Prostate gland (tissue), 2 donors: ENCODE measurements around the gene AMPH. TPM values are rescaled to one million over a fixed set of nuclear protein-coding genes. Genes with fewer than 3 reads are reported as not detected.

Experiments used
- DNase-seq: peaks from one replicate; pipeline ENCODE4 v3.0.0-alpha.2; 2019; ENCODE audit warnings: low spot score
- H3K27ac ChIP-seq, 2 donors: fragments of 200-600 bp; sonication (generic); 2 replicates each; pipeline ENCODE4 v1.5.1; 2017 to 2019
- H3K27me3 ChIP-seq: fragments of 200-600 bp; sonication (generic); replicated peaks from 2 replicates; pipeline ENCODE4 v1.5.1; 2019; ENCODE audit not compliant: insufficient read depth
- H3K36me3 ChIP-seq, 2 donors: fragments of 200-600 bp; sonication (generic); 1 replicate in 1 of 2; 2 replicates in 1 of 2; pipeline versions ENCODE4 v1.5.1 to v1.8.1; 2017 to 2019
- H3K4me1 ChIP-seq: fragments of 200-600 bp; sonication (generic); replicated peaks from 2 replicates; pipeline ENCODE4 v1.5.1; 2019
- H3K4me3 ChIP-seq, 2 donors: fragments of 200-600 bp; sonication (generic); 2 replicates each; pipeline ENCODE4 v1.5.1; 2017 to 2019
- H3K9me3 ChIP-seq: fragments of 200-600 bp; sonication (generic); 2 replicates; pipeline ENCODE4 v1.5.1; 2017
- CTCF ChIP-seq, 4 experiments: fragments of 200-600 bp in 2 of 4; fragments of 450-650 bp in 2 of 4; sonication (generic) in 2 of 4; IDR thresholded peaks; 1 replicate in 3 of 4; 2 replicates in 1 of 4; pipeline ENCODE4 v1.5.1; 2016 to 2019; ENCODE audit warnings: antibody characterized with exemption in 4 of 4, mild to moderate bottlenecking in 2 of 4, moderate library complexity in 2 of 4
- POLR2A ChIP-seq: fragments of 450-650 bp; IDR thresholded peaks from one replicate; pipeline ENCODE4 v1.6.1; 2016; ENCODE audit warnings: antibody characterized with exemption, mild to moderate bottlenecking
- POLR2AphosphoS5 ChIP-seq: sonication (generic); formaldehyde crosslinking; IDR thresholded peaks from one replicate; pipeline ENCODE4 v1.6.1; 2017; ENCODE audit warnings: antibody characterized with exemption
- WGBS: methylation state at CpG from one replicate; pipeline ENCODE4 v1.1.5; 2018; 5-methylcytosine and 5-hydroxymethylcytosine counted together
- intact Hi-C: fragments of 100-400 bp; cut with DNase I; formaldehyde crosslinking; loops from one replicate; pipeline ENCODE4 v1.14.2; 2022
- total RNA-seq, 2 donors: library from RNA; depleted of rRNA; stranded (reverse); fragments of >200 nt; gene quantifications; one replicate each; pipeline ENCODE4 v1.1.0, GENCODE V29; 2016

The AMPH gene
- total RNA-seq, 2 donors from 2014 or later, result 5.9 TPM; not detected in 1

GRCh38 chr7:38383281-38383680, 247.9 kb downstream of the AMPH start:
- 73% methylated on average over 9 of the region's 9 CpGs for WGBS
- intact Hi-C loops, result no loop called here
- no peaks in the 10 kb centered on the region for H3K4me1 ChIP-seq
- no peak for TF ChIP-seq POLR2AphosphoS5
- no peak for TF ChIP-seq CTCF (IDR thresholded peaks at IDR 0.05)
- no peak for TF ChIP-seq POLR2A
- no peak overlapping the region for H3K27ac ChIP-seq
- H3K36me3 ChIP-seq, result no peaks in the 10 kb centered on the region
- no peak for DNase-seq
- H3K27me3 ChIP-seq, result no peaks in the 10 kb centered on the region
- H3K4me3 ChIP-seq, result no peak overlapping the region
- no peaks in the 10 kb centered on the region for H3K9me3 ChIP-seq

GRCh38 chr7:38382684-38383083, 248.5 kb downstream of the AMPH start:
- intact Hi-C loops, result no loop called here
- H3K27me3 ChIP-seq, result no peaks in the 10 kb centered on the region
- no peak overlapping the region for H3K4me3 ChIP-seq
- no peak for TF ChIP-seq POLR2AphosphoS5
- no peak for TF ChIP-seq POLR2A
- TF ChIP-seq CTCF (IDR thresholded peaks at IDR 0.05), result no peak
- no peaks in the 10 kb centered on the region for H3K9me3 ChIP-seq
- DNase-seq, result no peak
- 51% methylated on average over 2 of the region's 2 CpGs for WGBS
- no peak overlapping the region for H3K27ac ChIP-seq
- H3K4me1 ChIP-seq, result no peaks in the 10 kb centered on the region
- H3K36me3 ChIP-seq, result no peaks in the 10 kb centered on the region

GRCh38 chr7:38375453-38375852, 255.7 kb downstream of the AMPH start:
- H3K4me1 ChIP-seq, result no peaks in the 10 kb centered on the region
- H3K27ac ChIP-seq, result no peak overlapping the region
- intact Hi-C loops, result no loop called here
- no peak overlapping the region for H3K4me3 ChIP-seq
- TF ChIP-seq CTCF (IDR thresholded peaks at IDR 0.05), result no peak
- TF ChIP-seq POLR2A, result no peak
- no peak for TF ChIP-seq POLR2AphosphoS5
- no peaks in the 10 kb centered on the region for H3K9me3 ChIP-seq
- no peaks in the 10 kb centered on the region for H3K27me3 ChIP-seq
- 53% methylated on average over 4 of the region's 4 CpGs for WGBS
- H3K36me3 ChIP-seq, result no peaks in the 10 kb centered on the region
- DNase-seq, result no peak

GRCh38 chr7:38374507-38374906, 256.7 kb downstream of the AMPH start:
- 46% methylated on average over 6 of the region's 6 CpGs for WGBS
- no peaks in the 10 kb centered on the region for H3K4me1 ChIP-seq
- no peak for DNase-seq
- TF ChIP-seq CTCF (IDR thresholded peaks at IDR 0.05) (peak; percentile 25 to 54 (median 46)), POLR2A (no peak), POLR2AphosphoS5 (no peak)
- H3K36me3 ChIP-seq, result no peaks in the 10 kb centered on the region
- intact Hi-C loops, result no loop called here
- H3K4me3 ChIP-seq, result no peak overlapping the region
- H3K27me3 ChIP-seq, result no peaks in the 10 kb centered on the region
- no peaks in the 10 kb centered on the region for H3K9me3 ChIP-seq
- no peak overlapping the region for H3K27ac ChIP-seq

- 74% methylated on average over 8 of the region's 8 CpGs for WGBS
These were observed 258.0 kb downstream of the AMPH start for GRCh38 chr7:38373155-38373554.

More at GRCh38 chr7:38373155-38373554, 258.0 kb downstream of the AMPH start:
- DNase-seq, result no peak
- Histone ChIP-seq H3K27me3 (no peaks in the 10 kb centered on the region), H3K4me1 (no peaks in the 10 kb centered on the region), H3K36me3 (no peaks in the 10 kb centered on the region), H3K4me3 (no peak overlapping the region), H3K27ac (no peak overlapping the region), H3K9me3 (no peaks in the 10 kb centered on the region)
- intact Hi-C loops, result no loop called here
- TF ChIP-seq POLR2AphosphoS5 (no peak), POLR2A (no peak), CTCF (IDR thresholded peaks at IDR 0.05) (no peak)
